ENCODE data around the gene MAMLD1. TPM values are rescaled to one million over a fixed set of nuclear protein-coding genes. Genes with fewer than 3 reads are reported as not detected.

MAMLD1 gene
- total and polyA plus RNA-seq, 2 of the 8 experiments (the other 6 are each of a cell fraction or from before 2014, with no cell fraction given) = 0.09 to 0.26 TPM

DNA sequence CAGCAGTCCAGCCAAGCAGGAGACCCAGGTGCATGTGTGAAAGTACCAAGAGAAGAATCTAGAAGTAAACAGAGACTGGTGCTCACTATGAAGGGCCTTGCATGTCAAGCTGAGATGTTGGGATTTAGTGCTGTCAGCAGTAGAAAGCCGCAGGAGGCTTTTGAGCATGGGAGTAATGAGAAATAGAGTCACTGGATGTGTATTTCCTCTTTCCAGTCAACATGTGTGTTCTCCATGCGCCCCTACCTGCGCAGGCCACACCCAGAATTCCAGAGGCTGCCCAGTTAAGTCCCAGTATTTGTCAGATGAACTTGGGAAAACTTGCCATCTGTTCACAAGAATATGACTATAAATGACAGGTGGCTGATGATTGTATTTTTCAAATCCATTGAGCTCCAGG lies 4.5 kb upstream of the MAMLD1 start (continued):
- TF ChIP-seq GTF2F1 (IDR thresholded peaks at IDR 0.05; ENCODE audit: borderline replicate concordance, low read depth, low read length) = no peak
- TF ChIP-seq CBX8 (IDR thresholded peaks at IDR 0.05; ENCODE audit: borderline replicate concordance, low read depth, low read length) = no peak
- no peak for TF ChIP-seq CTBP2 (IDR thresholded peaks at IDR 0.05; ENCODE audit: borderline replicate concordance, insufficient read depth, insufficient read length, low read length)
- TF ChIP-seq RAD21 (IDR thresholded peaks at IDR 0.05 in 1 of 2, conservative IDR thresholded peaks at IDR 0.05 in 1 of 2; ENCODE audit: low read depth in 2 of 2, low read length in 2 of 2) = no peak
- TF ChIP-seq, protein P1, sequence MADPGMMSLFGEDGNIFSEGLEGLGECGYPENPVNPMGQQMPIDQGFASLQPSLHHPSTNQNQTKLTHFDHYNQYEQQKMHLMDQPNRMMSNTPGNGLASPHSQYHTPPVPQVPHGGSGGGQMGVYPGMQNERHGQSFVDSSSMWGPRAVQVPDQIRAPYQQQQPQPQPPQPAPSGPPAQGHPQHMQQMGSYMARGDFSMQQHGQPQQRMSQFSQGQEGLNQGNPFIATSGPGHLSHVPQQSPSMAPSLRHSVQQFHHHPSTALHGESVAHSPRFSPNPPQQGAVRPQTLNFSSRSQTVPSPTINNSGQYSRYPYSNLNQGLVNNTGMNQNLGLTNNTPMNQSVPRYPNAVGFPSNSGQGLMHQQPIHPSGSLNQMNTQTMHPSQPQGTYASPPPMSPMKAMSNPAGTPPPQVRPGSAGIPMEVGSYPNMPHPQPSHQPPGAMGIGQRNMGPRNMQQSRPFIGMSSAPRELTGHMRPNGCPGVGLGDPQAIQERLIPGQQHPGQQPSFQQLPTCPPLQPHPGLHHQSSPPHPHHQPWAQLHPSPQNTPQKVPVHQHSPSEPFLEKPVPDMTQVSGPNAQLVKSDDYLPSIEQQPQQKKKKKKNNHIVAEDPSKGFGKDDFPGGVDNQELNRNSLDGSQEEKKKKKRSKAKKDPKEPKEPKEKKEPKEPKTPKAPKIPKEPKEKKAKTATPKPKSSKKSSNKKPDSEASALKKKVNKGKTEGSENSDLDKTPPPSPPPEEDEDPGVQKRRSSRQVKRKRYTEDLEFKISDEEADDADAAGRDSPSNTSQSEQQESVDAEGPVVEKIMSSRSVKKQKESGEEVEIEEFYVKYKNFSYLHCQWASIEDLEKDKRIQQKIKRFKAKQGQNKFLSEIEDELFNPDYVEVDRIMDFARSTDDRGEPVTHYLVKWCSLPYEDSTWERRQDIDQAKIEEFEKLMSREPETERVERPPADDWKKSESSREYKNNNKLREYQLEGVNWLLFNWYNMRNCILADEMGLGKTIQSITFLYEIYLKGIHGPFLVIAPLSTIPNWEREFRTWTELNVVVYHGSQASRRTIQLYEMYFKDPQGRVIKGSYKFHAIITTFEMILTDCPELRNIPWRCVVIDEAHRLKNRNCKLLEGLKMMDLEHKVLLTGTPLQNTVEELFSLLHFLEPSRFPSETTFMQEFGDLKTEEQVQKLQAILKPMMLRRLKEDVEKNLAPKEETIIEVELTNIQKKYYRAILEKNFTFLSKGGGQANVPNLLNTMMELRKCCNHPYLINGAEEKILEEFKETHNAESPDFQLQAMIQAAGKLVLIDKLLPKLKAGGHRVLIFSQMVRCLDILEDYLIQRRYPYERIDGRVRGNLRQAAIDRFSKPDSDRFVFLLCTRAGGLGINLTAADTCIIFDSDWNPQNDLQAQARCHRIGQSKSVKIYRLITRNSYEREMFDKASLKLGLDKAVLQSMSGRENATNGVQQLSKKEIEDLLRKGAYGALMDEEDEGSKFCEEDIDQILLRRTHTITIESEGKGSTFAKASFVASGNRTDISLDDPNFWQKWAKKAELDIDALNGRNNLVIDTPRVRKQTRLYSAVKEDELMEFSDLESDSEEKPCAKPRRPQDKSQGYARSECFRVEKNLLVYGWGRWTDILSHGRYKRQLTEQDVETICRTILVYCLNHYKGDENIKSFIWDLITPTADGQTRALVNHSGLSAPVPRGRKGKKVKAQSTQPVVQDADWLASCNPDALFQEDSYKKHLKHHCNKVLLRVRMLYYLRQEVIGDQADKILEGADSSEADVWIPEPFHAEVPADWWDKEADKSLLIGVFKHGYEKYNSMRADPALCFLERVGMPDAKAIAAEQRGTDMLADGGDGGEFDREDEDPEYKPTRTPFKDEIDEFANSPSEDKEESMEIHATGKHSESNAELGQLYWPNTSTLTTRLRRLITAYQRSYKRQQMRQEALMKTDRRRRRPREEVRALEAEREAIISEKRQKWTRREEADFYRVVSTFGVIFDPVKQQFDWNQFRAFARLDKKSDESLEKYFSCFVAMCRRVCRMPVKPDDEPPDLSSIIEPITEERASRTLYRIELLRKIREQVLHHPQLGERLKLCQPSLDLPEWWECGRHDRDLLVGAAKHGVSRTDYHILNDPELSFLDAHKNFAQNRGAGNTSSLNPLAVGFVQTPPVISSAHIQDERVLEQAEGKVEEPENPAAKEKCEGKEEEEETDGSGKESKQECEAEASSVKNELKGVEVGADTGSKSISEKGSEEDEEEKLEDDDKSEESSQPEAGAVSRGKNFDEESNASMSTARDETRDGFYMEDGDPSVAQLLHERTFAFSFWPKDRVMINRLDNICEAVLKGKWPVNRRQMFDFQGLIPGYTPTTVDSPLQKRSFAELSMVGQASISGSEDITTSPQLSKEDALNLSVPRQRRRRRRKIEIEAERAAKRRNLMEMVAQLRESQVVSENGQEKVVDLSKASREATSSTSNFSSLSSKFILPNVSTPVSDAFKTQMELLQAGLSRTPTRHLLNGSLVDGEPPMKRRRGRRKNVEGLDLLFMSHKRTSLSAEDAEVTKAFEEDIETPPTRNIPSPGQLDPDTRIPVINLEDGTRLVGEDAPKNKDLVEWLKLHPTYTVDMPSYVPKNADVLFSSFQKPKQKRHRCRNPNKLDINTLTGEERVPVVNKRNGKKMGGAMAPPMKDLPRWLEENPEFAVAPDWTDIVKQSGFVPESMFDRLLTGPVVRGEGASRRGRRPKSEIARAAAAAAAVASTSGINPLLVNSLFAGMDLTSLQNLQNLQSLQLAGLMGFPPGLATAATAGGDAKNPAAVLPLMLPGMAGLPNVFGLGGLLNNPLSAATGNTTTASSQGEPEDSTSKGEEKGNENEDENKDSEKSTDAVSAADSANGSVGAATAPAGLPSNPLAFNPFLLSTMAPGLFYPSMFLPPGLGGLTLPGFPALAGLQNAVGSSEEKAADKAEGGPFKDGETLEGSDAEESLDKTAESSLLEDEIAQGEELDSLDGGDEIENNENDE (IDR thresholded peaks at IDR 0.05; ENCODE audit: insufficient replicate concordance, low read length) = no peak
- no peak for TF ChIP-seq CHD2 (IDR thresholded peaks at IDR 0.05; ENCODE audit: low read length)
- TF ChIP-seq POLR2A (IDR thresholded peaks at IDR 0.05; ENCODE audit: control extremely low read depth in 1 of 2, low read depth in 2 of 2, low read length in 2 of 2) = no peak
- TF ChIP-seq, protein P2, sequence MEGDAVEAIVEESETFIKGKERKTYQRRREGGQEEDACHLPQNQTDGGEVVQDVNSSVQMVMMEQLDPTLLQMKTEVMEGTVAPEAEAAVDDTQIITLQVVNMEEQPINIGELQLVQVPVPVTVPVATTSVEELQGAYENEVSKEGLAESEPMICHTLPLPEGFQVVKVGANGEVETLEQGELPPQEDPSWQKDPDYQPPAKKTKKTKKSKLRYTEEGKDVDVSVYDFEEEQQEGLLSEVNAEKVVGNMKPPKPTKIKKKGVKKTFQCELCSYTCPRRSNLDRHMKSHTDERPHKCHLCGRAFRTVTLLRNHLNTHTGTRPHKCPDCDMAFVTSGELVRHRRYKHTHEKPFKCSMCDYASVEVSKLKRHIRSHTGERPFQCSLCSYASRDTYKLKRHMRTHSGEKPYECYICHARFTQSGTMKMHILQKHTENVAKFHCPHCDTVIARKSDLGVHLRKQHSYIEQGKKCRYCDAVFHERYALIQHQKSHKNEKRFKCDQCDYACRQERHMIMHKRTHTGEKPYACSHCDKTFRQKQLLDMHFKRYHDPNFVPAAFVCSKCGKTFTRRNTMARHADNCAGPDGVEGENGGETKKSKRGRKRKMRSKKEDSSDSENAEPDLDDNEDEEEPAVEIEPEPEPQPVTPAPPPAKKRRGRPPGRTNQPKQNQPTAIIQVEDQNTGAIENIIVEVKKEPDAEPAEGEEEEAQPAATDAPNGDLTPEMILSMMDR (IDR thresholded peaks at IDR 0.05; ENCODE audit: control extremely low read depth in 1 of 3, insufficient read depth in 1 of 3, low read depth in 1 of 3, low read length in 3 of 3) = no peak
